GM23338 (cell line): ENCODE results near the gene BCAS3. TPM values are rescaled to one million over a fixed set of nuclear protein-coding genes. Genes with fewer than 3 reads are reported as not detected.
A peak's percentile ranks its signal among the peaks of the same experiment; 100 is the strongest.

ENCODE experiments used
- ATAC-seq: fragments of 200-7000 bp; cut with Tn5 transposase; 3 replicates; pipeline ENCODE4 v1.9.1; 2020
- DNase-seq: peaks from one replicate; pipeline ENCODE4 v3.0.0-alpha.2; 2015; ENCODE audit warnings: low spot score
- H2AFZ ChIP-seq: fragments of 200-600 bp; sonication (generic); 2 replicates; pipeline ENCODE4 v1.8.0; 2016; ENCODE audit warnings: antibody characterized with exemption, mild to moderate bottlenecking, moderate library complexity
- H3F3A ChIP-seq: fragments of 200-600 bp; sonication (generic); replicated peaks from 2 replicates; pipeline ENCODE4 v1.8.0; 2017; ENCODE audit warnings: antibody characterized with exemption, mixed run types, low read depth
- H3K27ac ChIP-seq: fragments of 200-600 bp; sonication (generic); 2 replicates; pipeline ENCODE4 v1.6.1; 2016; ENCODE audit warnings: low read depth
- H3K27me3 ChIP-seq: fragments of 200-600 bp; sonication (generic); 2 replicates; pipeline ENCODE4 v1.8.0; 2016; ENCODE audit warnings: mild to moderate bottlenecking, mixed run types, moderate library complexity; ENCODE audit not compliant: insufficient read depth
- H3K36me3 ChIP-seq: fragments of 200-600 bp; sonication (generic); 2 replicates; pipeline ENCODE4 v1.8.0; 2016; ENCODE audit warnings: mild to moderate bottlenecking; ENCODE audit not compliant: insufficient read depth
- H3K4me1 ChIP-seq: fragments of 200-600 bp; sonication (generic); 2 replicates; pipeline ENCODE4 v1.8.0; 2016; ENCODE audit warnings: mild to moderate bottlenecking, moderate library complexity; ENCODE audit not compliant: insufficient read depth
- H3K4me2 ChIP-seq: fragments of 200-600 bp; sonication (generic); 2 replicates; pipeline ENCODE4 v1.7.1; 2017; ENCODE audit warnings: mixed run types
- H3K4me3 ChIP-seq: fragments of 200-600 bp; sonication (generic); 2 replicates; pipeline ENCODE4 v1.6.1; 2016; ENCODE audit warnings: mixed run types
- H3K79me2 ChIP-seq: fragments of 200-600 bp; sonication (generic); replicated peaks from 2 replicates; pipeline ENCODE4 v1.8.0; 2017; ENCODE audit warnings: mild to moderate bottlenecking; ENCODE audit not compliant: insufficient read depth
- H3K9me2 ChIP-seq: fragments of 200-600 bp; sonication (generic); 2 replicates; pipeline ENCODE4 v1.8.0; 2017; ENCODE audit not compliant: insufficient read depth
- H4K20me1 ChIP-seq: fragments of 200-600 bp; sonication (generic); replicated peaks from 2 replicates; pipeline ENCODE4 v1.8.0; 2017; ENCODE audit warnings: mild to moderate bottlenecking; ENCODE audit not compliant: insufficient read depth
- H3K27ac Mint-ChIP-seq: 2 replicates; pipeline ENCODE4 v1.8.0; 2020; ENCODE audit warnings: inconsistent platforms, mild to moderate bottlenecking, moderate library complexity, mixed read lengths
- H3K27me3 Mint-ChIP-seq: 3 replicates; pipeline ENCODE4 v1.8.0; 2022; ENCODE audit warnings: low read depth, mild to moderate bottlenecking, moderate library complexity, mixed read lengths, inconsistent platforms; ENCODE audit not compliant: insufficient read depth, poor library complexity
- H3K36me3 Mint-ChIP-seq: 3 replicates; pipeline ENCODE4 v1.8.0; 2021; ENCODE audit warnings: low read depth, mild to moderate bottlenecking, inconsistent platforms, moderate library complexity, mixed read lengths
- H3K4me1 Mint-ChIP-seq: 3 replicates; pipeline ENCODE4 v1.8.0; 2020; ENCODE audit warnings: mild to moderate bottlenecking, inconsistent platforms, mixed read lengths
- H3K4me3 Mint-ChIP-seq: 3 replicates; pipeline ENCODE4 v1.8.0; 2021; ENCODE audit warnings: moderate library complexity, mild to moderate bottlenecking, inconsistent platforms, mixed read lengths
- H3K9me3 Mint-ChIP-seq: 3 replicates; pipeline ENCODE4 v1.8.0; 2020; ENCODE audit warnings: moderate library complexity, mild to moderate bottlenecking, inconsistent platforms, mixed read lengths
- CREB1 ChIP-seq: fragments of 250-450 bp; sonication (Bioruptor Pico); IDR thresholded peaks from 2 replicates; pipeline ENCODE4 v1.5.0; 2020; ENCODE audit warnings: low read depth, mild to moderate bottlenecking, moderate library complexity
- EZH2 ChIP-seq: fragments of 200-600 bp; sonication (generic); IDR thresholded peaks from one replicate; pipeline ENCODE4 v1.8.0; 2017; ENCODE audit warnings: antibody characterized with exemption, mild to moderate bottlenecking, low read depth; ENCODE audit not compliant: unreplicated experiment
- EZH2phosphoT487 ChIP-seq: fragments of 200-600 bp; sonication (generic); IDR thresholded peaks from one replicate; pipeline ENCODE4 v1.8.1; 2018; ENCODE audit warnings: antibody characterized with exemption; ENCODE audit not compliant: unreplicated experiment
- JUNB ChIP-seq: IDR thresholded peaks from one replicate; pipeline ENCODE4 v1.6.1; 2016; ENCODE audit warnings: antibody characterized with exemption; ENCODE audit not compliant: unreplicated experiment
- NANOG ChIP-seq: IDR thresholded peaks from 2 replicates; pipeline ENCODE4 v1.6.1; 2016; ENCODE audit warnings: antibody characterized with exemption, borderline replicate concordance
- POLR2AphosphoS5 ChIP-seq: IDR thresholded peaks from 2 replicates; pipeline ENCODE4 v1.6.1; 2016; ENCODE audit warnings: antibody characterized with exemption, low read depth
- STAT1 ChIP-seq: IDR thresholded peaks from one replicate; pipeline ENCODE4 v1.6.1; 2016; ENCODE audit warnings: antibody characterized with exemption; ENCODE audit not compliant: unreplicated experiment
- ZNF114 ChIP-seq: fragments of 250-450 bp; sonication (Bioruptor Pico); IDR thresholded peaks from 2 replicates; pipeline ENCODE4 v1.5.0; 2020; ENCODE audit warnings: mild to moderate bottlenecking, moderate library complexity
- ZNF331 ChIP-seq: fragments of 250-450 bp; sonication (Bioruptor Pico); IDR thresholded peaks from 2 replicates; pipeline ENCODE4 v1.5.0; 2020; ENCODE audit warnings: low read depth, mild to moderate bottlenecking, moderate library complexity
- polyA plus RNA-seq: library from polyadenylated mRNA; unstranded; fragments of >200 nt; fragmentation: Nextera tagmentation; extraction: Ambion mirVana; gene quantifications from 2 replicates; pipeline ENCODE4 v1.2.1, GENCODE V29; 2016
- total RNA-seq: library from RNA; depleted of rRNA; stranded (reverse); fragments of >200 nt; shearing (Covaris generic); gene quantifications from 2 replicates; pipeline ENCODE4 v1.2.3, GENCODE V29; 2014
- TF ChIP-seq, protein P1 (sequence below): IDR thresholded peaks from 2 replicates; pipeline ENCODE4 v1.6.1; 2016; ENCODE audit warnings: antibody characterized with exemption

Gene BCAS3
- total and polyA plus RNA-seq, 2 experiments from 2014 or later: 8.2 to 28.0 TPM

DNA sequence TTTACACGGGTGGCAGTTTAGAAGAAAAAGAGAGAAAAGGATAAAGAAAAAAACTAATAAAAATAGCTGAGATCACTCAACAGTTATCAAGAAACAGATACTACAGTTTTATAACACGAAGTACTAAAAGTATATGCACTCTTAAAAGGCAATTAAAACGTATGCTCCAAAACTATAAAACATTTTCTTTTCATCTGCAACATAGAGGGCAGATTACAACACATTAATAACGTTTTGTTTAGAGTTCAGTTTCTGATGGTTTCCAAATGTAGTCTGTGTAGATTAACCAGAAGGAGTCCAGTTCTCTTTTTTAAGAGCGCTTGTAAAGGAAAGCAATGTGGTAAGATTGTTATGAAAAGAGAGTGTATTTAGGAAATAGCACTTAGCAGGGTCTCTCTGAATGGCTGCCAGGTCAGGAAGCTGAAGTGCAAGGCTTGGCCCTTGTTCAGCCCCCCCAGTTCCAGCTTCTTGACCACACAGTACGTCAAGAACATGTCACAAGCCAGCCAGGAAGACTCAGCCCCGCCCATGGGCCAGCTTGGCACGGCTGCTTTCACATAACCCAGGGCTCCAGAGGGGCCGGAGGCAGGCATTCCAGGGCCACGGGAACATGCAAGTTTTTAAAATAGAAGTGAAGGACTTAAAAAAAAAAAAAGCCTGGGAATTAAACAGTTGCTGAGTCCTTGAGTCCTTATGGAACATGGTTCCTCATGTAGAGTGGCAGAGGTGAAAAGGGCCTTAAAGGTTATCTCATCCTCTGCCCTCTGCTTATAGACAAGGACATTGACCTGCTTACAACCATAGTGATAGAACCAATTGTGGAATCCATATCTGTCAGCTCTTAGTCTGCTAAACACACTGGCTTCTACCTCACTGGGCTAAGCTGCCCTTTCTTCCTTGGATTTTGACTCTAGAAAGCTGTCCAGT, 574.6 kb downstream of the BCAS3 start:
- H3K9me2 ChIP-seq: peaks cover 13% of the 10 kb centered on the region
- H3K4me3 ChIP-seq: no peak overlapping the region
- H3F3A ChIP-seq: no peaks in the 10 kb centered on the region
- H3K27ac ChIP-seq: no peak overlapping the region
- no peak overlapping the region for H3K4me2 ChIP-seq
- DNase-seq: no peak
- Mint-ChIP-seq H3K4me3 (no peak overlapping the region), H3K4me1 (peaks cover 11% of the 10 kb centered on the region; the same call in 2 of the 3 replicates), H3K27ac (no peak overlapping the region), H3K27me3 (no peaks in the 10 kb centered on the region), H3K36me3 (no peaks in the 10 kb centered on the region), H3K9me3 (no peaks in the 10 kb centered on the region)
- TF ChIP-seq STAT1 (no peak), ZNF114 (CRISPR knock-in tag) (no peak)
- no peaks in the 10 kb centered on the region for H4K20me1 ChIP-seq
- peaks cover 16% of the 10 kb centered on the region for H3K4me1 ChIP-seq
- H3K27me3 ChIP-seq: no peaks in the 10 kb centered on the region
- no peak overlapping the region for H2AFZ ChIP-seq
- no peaks in the 10 kb centered on the region for H3K79me2 ChIP-seq
- no peaks in the 10 kb centered on the region for H3K36me3 ChIP-seq
- ATAC-seq: no peak

DNA sequence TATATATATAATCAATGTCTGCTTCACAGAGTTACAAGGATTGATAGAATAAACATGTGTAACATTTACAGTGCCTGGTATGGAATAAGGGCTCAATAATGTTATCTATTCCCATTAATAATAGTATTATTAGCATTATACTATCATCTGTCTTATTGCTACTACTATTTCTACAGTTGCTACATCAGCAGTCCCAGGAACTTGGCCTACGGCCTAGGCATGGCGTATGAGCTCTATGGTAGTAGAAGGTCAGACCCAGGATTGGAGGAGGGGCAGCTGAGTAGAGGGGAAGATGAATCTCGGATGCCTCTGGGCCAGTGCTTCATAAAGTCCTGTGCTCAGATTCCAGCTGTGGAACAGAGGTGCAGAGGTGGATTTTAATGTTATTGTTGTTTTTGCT, 575.7 kb downstream of the BCAS3 start:
- Histone ChIP-seq H3K27ac (no peak overlapping the region), H3K27me3 (no peaks in the 10 kb centered on the region), H3K79me2 (no peaks in the 10 kb centered on the region), H3K4me3 (no peak overlapping the region), H3K4me2 (peak overlapping the region; percentile 52; the same call in 1 of the 2 replicates), H3K9me2 (peaks cover 5% of the 10 kb centered on the region), H3K36me3 (no peaks in the 10 kb centered on the region), H3K4me1 (peaks cover 13% of the 10 kb centered on the region), H3F3A (no peaks in the 10 kb centered on the region), H4K20me1 (no peaks in the 10 kb centered on the region), H2AFZ (no peak overlapping the region)
- Mint-ChIP-seq H3K9me3 (no peaks in the 10 kb centered on the region), H3K4me1 (peaks cover 11% of the 10 kb centered on the region; the same call in 2 of the 3 replicates), H3K27ac (no peak overlapping the region), H3K4me3 (no peak overlapping the region), H3K27me3 (no peaks in the 10 kb centered on the region), H3K36me3 (no peaks in the 10 kb centered on the region)
- DNase-seq (no peak), ATAC-seq (peak; percentile 44; the same call in 2 of the 3 replicates)
- TF ChIP-seq ZNF331 (CRISPR knock-in tag) (no peak), STAT1 (no peak), JUNB (no peak), NANOG (no peak), EZH2phosphoT487 (no peak), EZH2 (no peak)

DNA sequence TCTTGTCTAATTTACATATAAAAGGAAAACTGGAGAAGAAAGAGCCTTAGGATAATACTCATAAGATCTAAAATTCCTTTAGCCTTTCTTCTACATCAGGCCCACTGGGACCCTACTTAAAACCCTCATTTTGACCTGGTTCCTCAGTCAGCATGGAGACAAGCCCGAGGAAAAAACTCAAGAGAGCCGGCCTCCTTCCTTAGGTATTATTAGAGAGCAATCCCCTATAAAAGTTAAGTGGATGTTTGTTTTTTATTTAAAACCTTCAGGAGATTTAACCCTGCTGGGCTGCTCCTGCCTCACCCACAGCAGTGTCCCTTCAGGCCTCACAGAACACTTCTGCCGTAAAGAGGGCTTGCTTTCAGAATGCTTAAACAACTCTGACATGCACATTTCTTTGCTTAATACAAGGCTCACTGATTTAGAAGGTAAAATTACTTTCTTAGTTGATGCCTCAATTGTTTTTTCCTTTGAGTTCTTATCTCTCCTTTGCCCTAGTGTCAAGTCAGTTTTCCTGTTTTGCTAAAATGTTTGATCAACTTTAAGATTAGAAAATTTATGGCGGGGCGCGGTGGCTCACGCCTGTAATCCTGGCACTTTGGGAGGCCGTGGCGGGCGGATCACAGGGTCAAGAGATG, 576.4 kb downstream of the BCAS3 start:
- no peaks in the 10 kb centered on the region for H3K36me3 ChIP-seq
- peak overlapping the region; percentile 52; the same call in 1 of the 2 replicates for H3K4me2 ChIP-seq
- Mint-ChIP-seq H3K27me3 (no peaks in the 10 kb centered on the region), H3K9me3 (no peaks in the 10 kb centered on the region), H3K27ac (no peak overlapping the region), H3K36me3 (no peaks in the 10 kb centered on the region), H3K4me3 (no peak overlapping the region), H3K4me1 (peaks cover 11% of the 10 kb centered on the region; the same call in 2 of the 3 replicates)
- peaks cover 13% of the 10 kb centered on the region for H3K4me1 ChIP-seq
- H3F3A ChIP-seq: no peaks in the 10 kb centered on the region
- H4K20me1 ChIP-seq: no peaks in the 10 kb centered on the region
- H3K79me2 ChIP-seq: no peaks in the 10 kb centered on the region
- no peak overlapping the region for H3K4me3 ChIP-seq
- peaks cover 4% of the 10 kb centered on the region; the same call in 1 of the 2 replicates for H3K9me2 ChIP-seq
- ATAC-seq (peak; percentile 57), DNase-seq (peak; percentile 8)
- 0 out of 2 replicates have a peak overlapping the region, but pooled peaks have one; percentile 39 for H2AFZ ChIP-seq
- H3K27me3 ChIP-seq: no peaks in the 10 kb centered on the region
- 0 out of 2 replicates have a peak overlapping the region, but pooled peaks have one; percentile 12 for H3K27ac ChIP-seq
- TF ChIP-seq, protein P1, sequence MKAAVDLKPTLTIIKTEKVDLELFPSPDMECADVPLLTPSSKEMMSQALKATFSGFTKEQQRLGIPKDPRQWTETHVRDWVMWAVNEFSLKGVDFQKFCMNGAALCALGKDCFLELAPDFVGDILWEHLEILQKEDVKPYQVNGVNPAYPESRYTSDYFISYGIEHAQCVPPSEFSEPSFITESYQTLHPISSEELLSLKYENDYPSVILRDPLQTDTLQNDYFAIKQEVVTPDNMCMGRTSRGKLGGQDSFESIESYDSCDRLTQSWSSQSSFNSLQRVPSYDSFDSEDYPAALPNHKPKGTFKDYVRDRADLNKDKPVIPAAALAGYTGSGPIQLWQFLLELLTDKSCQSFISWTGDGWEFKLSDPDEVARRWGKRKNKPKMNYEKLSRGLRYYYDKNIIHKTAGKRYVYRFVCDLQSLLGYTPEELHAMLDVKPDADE: no peak
- TF ChIP-seq ZNF114 (CRISPR knock-in tag) (no peak), JUNB (no peak), EZH2 (no peak), EZH2phosphoT487 (no peak), CREB1 (CRISPR knock-in tag) (no peak), POLR2AphosphoS5 (no peak), NANOG (no peak), STAT1 (no peak)
